HG03039 (cell line): Measurements from ENCODE around the gene ASXL2.

Experiments used
- ATAC-seq: cut with Tn5 transposase; IDR thresholded peaks from one replicate; pipeline ENCODE4 v1.9.1; 2021; ENCODE audit warnings: mild to moderate bottlenecking, moderate library complexity; ENCODE audit not compliant: unreplicated experiment

Gene ASXL2

DNA sequence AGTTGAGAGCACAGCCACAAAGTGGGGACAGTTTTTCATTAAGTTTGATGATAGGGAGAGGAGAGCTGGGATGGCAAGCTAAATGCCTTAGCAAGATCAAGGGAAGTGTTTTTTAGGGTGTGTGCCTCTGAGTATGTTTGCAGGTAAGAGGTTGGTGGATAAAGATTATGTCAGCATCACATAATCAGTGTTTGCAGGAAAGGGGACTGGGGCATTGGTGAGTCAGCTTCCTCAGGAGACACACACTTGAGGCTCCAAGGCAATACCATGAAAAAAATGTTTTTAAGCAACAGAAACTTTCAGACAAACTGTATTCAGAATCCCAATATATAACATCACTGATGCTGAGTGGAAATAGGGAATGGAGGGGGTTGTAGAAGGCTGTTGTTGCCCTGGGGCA is 179.5 kb downstream of the ASXL2 start:
- ATAC-seq = no peak

DNA sequence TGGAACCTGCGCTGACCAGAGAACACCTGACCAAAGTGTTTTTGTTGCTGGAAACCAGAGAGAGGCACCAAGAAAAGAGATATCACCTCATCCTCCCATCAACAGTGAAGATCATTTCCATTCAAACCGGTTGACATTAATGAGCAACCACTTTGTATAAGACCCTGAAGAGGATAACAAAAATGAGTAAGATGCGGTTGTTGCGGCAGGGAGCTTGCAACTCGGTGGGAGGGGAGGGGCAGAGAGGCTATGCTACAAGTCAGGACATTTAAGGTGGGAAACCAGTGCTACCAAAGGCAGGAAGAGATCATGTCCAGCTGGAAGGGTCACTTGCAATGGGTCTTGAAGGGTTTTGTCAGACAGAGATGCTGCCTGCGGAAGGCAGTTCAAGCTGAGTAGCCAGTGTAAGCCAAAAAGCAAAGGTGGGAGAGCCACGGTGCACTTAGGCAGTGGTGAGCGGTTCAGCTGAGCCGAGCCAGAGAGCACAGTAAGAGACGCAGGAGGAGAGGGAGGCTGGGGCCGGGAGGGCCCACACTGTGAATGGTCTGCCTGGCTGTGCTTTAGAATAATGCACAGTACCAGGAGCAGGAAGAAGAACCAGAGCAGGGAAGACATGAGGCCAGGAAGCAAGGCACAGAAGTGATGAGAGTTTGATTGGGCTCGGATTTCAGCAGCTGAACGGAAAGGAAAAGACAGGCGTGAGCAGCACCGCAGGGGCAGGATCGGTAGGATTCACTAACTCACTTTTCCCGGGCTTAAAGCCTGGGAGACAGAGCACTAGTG is 180.5 kb downstream of the ASXL2 start:
- ATAC-seq = no peak

DNA sequence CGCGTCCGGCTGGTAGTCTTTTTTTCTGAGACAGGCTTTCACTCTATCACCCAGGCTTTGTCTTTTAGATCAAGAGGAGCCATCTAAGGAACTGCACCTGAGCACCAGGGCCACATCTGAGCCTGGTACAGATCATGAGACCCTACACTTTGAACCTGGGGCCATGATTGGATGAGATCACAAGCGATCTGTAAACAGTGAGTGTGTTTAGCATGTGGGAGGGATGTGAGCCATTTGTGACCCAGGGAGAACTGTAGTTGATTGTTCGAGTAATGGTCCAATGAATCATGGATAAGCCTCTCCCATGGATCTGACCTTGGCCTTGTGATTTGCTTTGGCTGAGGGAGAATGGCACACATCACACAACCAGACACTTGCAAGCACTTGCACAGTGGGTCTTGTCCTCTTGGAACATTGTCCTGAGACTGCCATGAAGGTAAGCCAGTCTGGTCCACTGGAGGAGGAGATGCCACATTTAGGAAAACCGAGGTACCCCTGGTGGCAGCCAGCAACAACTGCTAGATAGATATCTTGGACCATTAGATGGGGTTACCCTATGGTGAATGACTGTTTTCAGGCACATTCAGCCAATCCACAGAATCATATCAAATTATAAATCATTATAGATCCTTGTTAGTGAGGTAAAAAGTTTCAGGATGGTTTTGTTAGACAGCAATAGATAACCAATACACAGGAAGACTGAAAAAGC is 185.4 kb downstream of the ASXL2 start:
- ATAC-seq = no peak

DNA sequence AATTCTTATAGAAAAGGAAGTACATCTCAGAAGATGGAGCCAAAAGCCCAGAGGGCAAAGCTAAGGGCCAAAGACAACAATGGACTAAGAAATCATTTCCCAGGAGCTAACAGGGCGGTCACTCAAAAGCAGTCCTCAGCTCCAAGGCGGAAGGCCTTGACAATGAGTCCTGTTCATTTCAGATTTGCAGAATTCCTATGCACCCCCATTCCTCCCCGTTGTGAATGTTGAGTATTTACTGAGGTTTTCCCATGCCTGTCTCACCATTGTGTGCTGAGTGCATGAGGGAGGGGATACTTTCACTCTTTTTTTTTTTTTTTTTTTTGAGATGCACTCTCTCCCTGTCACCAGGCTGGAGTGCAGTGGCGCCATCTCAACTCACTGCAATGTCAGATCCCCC is 186.1 kb downstream of the ASXL2 start:
- no peak for ATAC-seq

DNA sequence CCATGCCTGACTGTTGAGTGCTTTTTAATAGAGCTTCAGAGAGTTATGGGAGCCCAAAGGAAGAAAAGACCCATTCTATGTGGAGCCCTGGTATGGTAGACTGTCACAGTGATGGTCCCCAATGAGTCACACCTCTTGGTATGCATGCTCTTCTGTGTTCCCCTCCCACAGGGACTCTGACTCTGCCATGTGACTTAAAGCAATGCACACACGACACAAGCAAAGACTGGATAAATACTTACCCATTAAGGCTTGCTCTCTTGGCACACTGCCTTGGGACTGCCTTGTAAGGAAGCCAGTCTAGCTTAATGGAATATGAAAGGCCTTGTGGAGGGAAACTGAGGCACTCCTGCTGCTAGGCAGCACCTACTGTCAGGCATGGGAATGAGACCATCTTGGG is 188.2 kb downstream of the ASXL2 start:
- no peak for ATAC-seq

DNA sequence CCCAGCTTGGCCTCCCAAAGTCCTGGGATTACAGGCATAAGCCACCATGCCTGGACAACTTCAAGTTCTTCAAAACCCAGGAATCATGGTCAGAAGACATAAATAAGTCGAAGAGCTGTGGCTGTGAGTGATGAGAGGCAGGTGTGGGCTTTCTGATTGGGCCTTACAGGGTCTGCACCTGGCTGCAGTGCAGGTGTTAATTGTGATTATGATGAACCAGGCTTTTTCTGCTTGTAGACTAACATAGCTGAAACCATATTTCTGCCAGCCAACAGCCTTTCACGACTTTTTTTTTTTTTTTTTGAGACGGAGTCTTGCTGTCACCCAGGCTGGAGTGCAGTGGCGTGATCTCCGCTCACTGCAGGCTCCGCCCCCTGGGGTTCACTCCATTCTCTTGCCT is 190.1 kb downstream of the ASXL2 start:
- no peak for ATAC-seq

DNA sequence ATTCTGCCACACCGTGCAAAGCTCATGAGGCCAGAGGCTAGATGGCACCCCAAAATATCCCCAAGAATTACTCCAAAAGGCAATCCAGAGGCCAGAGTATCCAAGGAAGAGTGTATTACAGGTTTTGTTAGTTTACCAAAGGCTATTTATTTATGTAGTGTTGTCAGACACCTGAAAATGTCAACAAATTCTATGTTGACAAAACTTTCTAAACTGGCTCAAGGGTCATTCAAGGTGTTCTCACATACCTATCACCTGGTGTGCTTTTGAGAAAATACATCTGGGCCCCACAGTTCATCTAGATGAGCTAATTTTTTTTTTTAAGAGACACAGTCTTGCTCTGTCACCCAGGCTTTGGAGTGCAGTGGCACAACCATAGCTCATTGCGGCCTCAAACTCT is 192.5 kb downstream of the ASXL2 start:
- no peak for ATAC-seq

DNA sequence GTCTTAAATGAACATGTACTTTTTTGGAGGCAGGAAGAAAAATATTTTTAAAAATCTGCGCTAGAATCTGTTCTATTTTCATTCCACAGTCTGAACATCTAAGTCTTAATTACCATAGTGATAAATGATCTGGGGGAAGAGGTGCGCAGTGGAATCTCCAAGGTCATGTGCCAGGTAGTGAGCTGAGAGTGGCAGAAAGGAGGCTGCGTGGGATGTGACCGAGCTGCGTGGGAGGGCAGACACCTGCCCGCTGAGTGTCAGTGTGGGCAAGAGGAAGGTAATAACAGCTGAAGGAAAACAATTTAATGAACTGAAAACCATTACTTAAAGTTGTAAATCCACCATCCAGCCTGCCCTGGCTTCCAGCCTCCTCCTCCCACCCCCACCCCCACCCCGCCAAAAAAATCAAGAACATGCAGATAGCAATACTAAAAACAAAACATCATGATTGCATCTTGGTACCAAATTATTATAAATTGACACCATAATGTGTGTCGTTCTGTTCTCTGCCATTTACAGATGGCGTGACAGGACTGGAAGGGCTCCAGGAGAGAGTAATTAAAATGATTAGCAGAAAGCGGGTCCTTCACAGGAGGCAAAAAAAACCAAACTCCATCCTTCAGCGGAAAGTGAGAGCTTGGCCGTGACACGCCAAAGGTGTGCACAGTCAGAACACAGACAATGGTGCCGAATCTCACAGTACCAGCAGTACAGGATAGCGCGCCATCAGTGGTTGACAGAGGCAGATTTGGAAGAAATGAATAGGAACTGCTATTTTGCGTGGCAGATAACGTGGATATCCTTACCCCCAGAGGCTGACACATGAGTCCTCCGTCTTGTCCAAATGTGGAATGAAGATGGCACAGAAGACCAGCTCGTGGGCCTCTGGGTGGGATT is 193.5 kb downstream of the ASXL2 start:
- ATAC-seq = no peak
